GM12801 (cell line): ENCODE results near the gene ADNP2.

Experiments
- TF ChIP-seq, protein P1 (sequence below): IDR thresholded peaks from one replicate; pipeline ENCODE4 v1.5.1; 2011; ENCODE audit warnings: control low read depth; ENCODE audit not compliant: insufficient read length; ENCODE audit errors: extremely low read depth

Gene ADNP2

DNA sequence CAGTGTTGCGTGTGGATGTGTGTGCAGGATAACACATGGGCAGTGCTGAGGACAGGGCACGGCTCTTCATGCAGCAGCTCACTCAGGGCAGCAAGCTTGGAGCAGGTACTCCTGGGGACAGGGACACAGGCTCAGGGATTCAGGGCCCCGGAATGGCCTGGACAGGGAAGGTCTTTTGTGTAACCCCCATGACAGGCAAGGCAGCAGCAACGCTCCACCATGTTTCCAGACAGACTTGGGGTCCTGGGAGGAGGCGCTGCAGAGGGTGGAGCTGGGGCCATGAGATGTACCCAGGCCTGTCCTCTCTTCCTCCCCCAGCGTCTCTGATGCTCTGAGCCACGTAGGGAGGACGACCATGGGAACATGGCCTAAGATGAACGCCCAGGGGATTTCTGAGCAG is 58.3 kb downstream of the ADNP2 start:
- TF ChIP-seq, protein P1, sequence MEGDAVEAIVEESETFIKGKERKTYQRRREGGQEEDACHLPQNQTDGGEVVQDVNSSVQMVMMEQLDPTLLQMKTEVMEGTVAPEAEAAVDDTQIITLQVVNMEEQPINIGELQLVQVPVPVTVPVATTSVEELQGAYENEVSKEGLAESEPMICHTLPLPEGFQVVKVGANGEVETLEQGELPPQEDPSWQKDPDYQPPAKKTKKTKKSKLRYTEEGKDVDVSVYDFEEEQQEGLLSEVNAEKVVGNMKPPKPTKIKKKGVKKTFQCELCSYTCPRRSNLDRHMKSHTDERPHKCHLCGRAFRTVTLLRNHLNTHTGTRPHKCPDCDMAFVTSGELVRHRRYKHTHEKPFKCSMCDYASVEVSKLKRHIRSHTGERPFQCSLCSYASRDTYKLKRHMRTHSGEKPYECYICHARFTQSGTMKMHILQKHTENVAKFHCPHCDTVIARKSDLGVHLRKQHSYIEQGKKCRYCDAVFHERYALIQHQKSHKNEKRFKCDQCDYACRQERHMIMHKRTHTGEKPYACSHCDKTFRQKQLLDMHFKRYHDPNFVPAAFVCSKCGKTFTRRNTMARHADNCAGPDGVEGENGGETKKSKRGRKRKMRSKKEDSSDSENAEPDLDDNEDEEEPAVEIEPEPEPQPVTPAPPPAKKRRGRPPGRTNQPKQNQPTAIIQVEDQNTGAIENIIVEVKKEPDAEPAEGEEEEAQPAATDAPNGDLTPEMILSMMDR: no peak

DNA sequence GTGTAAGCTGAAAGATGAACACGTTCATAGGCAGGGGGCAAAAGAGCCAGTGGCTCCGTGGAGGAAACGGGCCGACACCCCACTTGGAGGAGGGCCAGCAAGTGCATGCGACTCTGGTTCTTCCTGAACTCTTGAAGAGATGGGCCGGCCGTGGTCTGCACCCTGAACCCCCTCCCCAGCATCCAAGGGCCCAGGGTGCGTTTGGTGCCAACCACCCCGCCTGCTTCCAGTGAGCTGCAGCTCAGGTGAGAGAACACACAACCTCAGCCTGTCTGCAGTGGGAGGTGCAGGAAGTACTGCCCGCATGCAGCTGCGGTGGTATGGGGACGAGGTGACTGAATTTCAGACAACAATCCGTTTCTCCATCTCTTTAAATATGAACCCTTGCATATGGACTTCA is 58.9 kb downstream of the ADNP2 start:
- TF ChIP-seq, protein P1: no peak

DNA sequence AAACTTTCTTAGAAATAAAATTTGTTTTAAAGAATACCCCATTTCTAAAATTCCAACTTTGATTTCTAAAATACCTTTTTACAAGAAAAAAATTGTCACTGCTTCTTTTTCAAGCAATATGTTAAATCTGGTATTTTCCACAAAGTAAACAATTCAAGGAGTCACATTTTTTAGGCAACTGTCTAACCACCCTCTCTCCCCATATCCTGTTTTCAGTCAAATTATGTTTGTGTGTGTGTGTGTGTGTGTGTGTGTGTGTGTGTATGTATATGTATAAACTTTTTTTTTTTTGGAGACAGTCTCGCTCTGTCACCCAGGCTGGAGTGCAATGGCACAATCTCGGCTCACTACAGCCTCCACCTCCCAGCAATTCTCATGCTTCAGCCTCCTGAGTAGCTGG is 59.3 kb downstream of the ADNP2 start:
- TF ChIP-seq, protein P1: no peak

DNA sequence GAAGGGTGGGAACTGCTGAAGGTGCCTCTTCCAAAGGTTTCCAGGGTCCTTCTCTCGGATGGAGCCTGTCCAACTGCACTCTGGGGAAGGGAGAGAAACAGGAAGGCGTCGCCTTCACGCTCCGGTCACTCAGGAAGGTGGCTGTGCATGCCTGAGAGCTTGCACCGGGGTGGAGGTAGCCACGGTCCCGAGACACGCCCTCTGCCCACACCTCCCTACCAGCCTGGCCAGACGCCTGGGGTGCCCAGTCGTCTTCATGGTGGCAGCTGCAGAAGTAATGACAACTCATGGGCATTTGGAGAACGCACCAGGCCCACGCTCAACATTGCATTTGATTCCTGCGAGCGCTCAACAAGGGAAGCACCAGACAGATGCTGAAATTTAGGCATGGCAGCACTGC is 59.9 kb downstream of the ADNP2 start:
- TF ChIP-seq, protein P1: no peak

DNA sequence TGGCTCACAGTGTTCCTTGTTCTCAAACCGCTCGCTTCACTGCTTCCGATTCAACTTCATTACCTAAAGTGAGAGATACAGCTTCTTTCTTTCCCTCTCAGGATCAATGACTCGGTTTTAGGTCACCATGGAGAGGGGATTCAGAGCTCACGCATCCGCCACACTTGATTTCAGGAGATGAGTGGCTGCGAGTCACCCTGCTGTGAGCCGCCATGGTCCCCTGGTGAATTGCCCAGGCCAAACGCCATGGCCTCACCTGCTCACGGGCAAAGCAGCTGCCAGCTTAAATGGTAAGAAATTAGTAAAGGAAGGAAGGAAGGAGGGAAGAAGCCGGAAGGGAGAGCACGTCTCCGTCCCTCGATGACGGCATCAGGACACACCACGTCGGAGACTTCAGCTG is 60.5 kb downstream of the ADNP2 start:
- TF ChIP-seq, protein P1: no peak

DNA sequence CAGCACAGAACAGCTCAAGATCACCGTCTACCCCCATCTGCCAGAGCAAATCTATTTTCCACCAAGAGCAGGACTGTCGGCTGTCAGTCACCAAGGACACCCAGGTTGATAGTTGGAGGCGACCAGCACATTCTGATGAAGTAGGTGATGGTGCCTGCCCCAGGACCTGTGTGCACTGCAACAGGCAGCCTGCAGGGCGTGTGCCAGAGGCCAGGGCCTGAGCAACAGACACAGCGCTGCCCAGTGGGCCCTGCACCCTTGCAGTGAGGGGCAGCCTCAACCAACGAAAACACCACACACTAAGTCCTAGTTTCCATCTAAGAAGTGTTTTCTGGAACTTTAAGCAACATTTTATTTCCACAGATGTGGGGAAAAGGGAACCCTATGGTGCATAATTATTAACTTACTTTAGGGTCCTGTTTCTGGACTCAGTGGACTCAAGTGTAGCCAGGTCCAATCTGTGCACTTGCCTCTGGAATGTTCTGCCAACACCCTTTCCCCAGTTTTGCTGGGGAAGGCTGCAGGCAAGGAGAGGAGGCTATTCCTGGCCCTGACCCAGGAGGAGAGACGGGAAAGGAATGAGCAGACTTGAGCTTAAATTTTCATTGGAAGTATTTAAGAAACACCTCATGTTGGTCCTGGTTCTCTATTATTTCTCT is 61.5 kb downstream of the ADNP2 start:
- TF ChIP-seq, protein P1: no peak

DNA sequence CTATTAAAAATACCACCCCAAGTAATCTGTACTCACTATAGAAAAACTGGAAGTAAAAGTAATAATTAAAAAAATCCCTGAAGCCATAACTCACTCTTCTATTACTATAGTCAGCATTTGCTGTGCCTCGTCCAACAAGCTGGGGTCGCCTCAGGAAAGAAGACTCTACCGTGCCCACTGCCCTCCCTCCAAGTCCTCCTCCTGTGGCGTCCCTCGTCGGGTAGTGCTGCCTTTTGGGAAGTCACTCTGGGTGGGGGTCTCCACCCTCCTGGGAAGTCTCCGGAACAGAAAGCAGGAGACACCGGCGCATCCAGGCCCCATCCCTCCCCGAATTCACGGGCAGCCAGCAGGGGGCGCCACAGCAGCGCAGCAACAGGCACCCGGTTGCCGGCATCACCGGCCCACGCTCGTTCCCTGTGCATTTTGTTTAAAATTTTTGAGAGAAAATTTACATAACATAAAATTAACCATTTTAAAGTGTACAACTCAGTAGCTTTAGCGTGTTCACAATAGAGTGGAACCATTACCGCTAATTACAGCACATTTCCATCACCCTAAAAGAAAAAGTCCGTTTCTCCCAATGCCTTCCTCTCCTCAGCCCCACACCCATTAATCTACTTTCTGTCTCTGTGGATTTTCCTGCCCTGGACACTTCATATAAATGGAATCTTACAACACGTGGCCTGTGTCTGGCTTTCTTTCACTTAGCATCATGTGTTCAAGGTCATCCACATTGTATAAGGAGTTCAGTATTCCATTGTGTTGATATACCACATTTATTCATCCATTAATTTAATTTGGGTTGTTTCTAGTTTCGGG is 62.2 kb downstream of the ADNP2 start:
- TF ChIP-seq, protein P1: no peak
